H1 (cell line): ENCODE data around the gene CERKL. TPM values are rescaled to one million over a fixed set of nuclear protein-coding genes. Genes with fewer than 3 reads are reported as not detected.

Experiments used
- CTCF ChIA-PET: fragments of 300-600 bp; sonication (Branson Sonifier 250); formaldehyde crosslinking; loops from one replicate; lab custom pipeline; 2021; ENCODE audit not compliant: partially characterized antibody; lab: Charles Lee
- POLR2A ChIA-PET: fragments of 300-600 bp; sonication (Branson Sonifier 250); formaldehyde crosslinking; loops from one replicate; lab custom pipeline; 2021; ENCODE audit warnings: inconsistent platforms; ENCODE audit not compliant: partially characterized antibody; lab: Charles Lee
- DNase-seq, 2 experiments: peaks; one replicate each; pipeline versions ENCODE4 v3.0.0 to v3.0.0-alpha.2; 2010 to 2022; ENCODE audit warnings: low spot score in 2 of 2, low read depth in 1 of 2, mixed read lengths in 1 of 2
- FAIRE-seq: peaks from 2 replicates; lab custom pipeline; 2011; peaks lifted over from hg19 to GRCh38; lab: Jason Lieb, UNC
- H2AFZ ChIP-seq: 2 replicates; pipeline ENCODE4 v1.8.1; 2012; ENCODE audit warnings: low read length, inconsistent platforms
- H2AK5ac ChIP-seq: 2 replicates; pipeline ENCODE4 v1.6.1; 2013; ENCODE audit warnings: low read depth, low read length
- H2BK120ac ChIP-seq: replicated peaks from 2 replicates; pipeline ENCODE3; 2013; ENCODE audit warnings: low read depth, low read length, inconsistent platforms
- H2BK12ac ChIP-seq: 2 replicates; pipeline ENCODE4 v1.6.1; 2013; ENCODE audit warnings: low read depth, low read length
- H2BK15ac ChIP-seq: 2 replicates; pipeline ENCODE4 v1.6.1; 2013; ENCODE audit warnings: low read length
- H2BK20ac ChIP-seq: 2 replicates; pipeline ENCODE4 v1.6.1; 2013; ENCODE audit warnings: low read length
- H2BK5ac ChIP-seq: 2 replicates; pipeline ENCODE4 v1.6.1; 2013; ENCODE audit warnings: low read depth, low read length
- H3K14ac ChIP-seq: 2 replicates; pipeline ENCODE4 v1.6.1; 2013; ENCODE audit warnings: inconsistent platforms; ENCODE audit not compliant: insufficient read length
- H3K18ac ChIP-seq: 2 replicates; pipeline ENCODE4 v1.6.1; 2013; ENCODE audit warnings: low read length; ENCODE audit errors: extremely low read depth
- H3K23ac ChIP-seq: 2 replicates; pipeline ENCODE4 v1.6.1; 2013; ENCODE audit warnings: inconsistent platforms; ENCODE audit not compliant: insufficient read length
- H3K23me2 ChIP-seq: 2 replicates; pipeline ENCODE4 v1.6.1; 2013; ENCODE audit warnings: low read depth, low read length
- H3K27ac ChIP-seq: 2 replicates; pipeline ENCODE4 v1.6.1; 2011; ENCODE audit warnings: low read depth, low read length, inconsistent platforms
- H3K27me3 ChIP-seq, 4 experiments: replicated peaks in 1 of 4; 1 replicate in 1 of 4; 2 replicates in 3 of 4; pipeline versions ENCODE4 v1.6.1 to v1.8.1; 2011 to 2013; ENCODE audit warnings: low read length in 3 of 4, mild to moderate bottlenecking in 3 of 4, inconsistent platforms in 2 of 4, mixed read lengths in 2 of 4, moderate library complexity in 1 of 4; ENCODE audit not compliant: control insufficient read depth in 3 of 4, insufficient read depth in 3 of 4; ENCODE audit errors: extremely low read depth in 1 of 4
- H3K36me3 ChIP-seq, 4 experiments: 2 replicates each; pipeline versions ENCODE4 v1.6.1 to v1.8.1; 2011 to 2013; ENCODE audit warnings: mild to moderate bottlenecking in 4 of 4, low read length in 3 of 4, moderate library complexity in 2 of 4, control low read depth in 1 of 4, inconsistent platforms in 1 of 4; ENCODE audit not compliant: insufficient read depth in 4 of 4, control insufficient read depth in 2 of 4
- H3K4ac ChIP-seq: replicated peaks from 2 replicates; pipeline ENCODE3; 2013; ENCODE audit warnings: low read length, low read depth, mixed read lengths, inconsistent platforms; ENCODE audit not compliant: insufficient read length
- H3K4me1 ChIP-seq, 4 experiments: replicated peaks in 1 of 4; 1 replicate in 1 of 4; 2 replicates in 3 of 4; pipeline versions ENCODE4 v1.6.1 to v1.8.1; 2011 to 2013; ENCODE audit warnings: low read length in 3 of 4, inconsistent platforms in 2 of 4, mixed read lengths in 1 of 4; ENCODE audit not compliant: insufficient read depth in 4 of 4, control insufficient read depth in 3 of 4
- H3K4me2 ChIP-seq, 2 experiments: 2 replicates each; pipeline versions ENCODE4 v1.6.1 to v1.8.1; 2011 to 2013; ENCODE audit warnings: low read depth in 2 of 2, low read length in 2 of 2, control low read depth in 1 of 2, inconsistent platforms in 1 of 2, mild to moderate bottlenecking in 1 of 2; ENCODE audit not compliant: insufficient read depth in 1 of 2
- H3K4me3 ChIP-seq, 4 experiments: fragments of 200-600, 300-600 bp in 1 of 4; sonication (generic), shearing (Covaris generic), sonication (Bioruptor Twin) in 1 of 4; 2 replicates each; pipeline versions ENCODE4 v1.5.1 to v1.8.1; 2011 to 2016; ENCODE audit warnings: low read length in 4 of 4, low read depth in 3 of 4, control low read depth in 2 of 4, inconsistent platforms in 2 of 4, mild to moderate bottlenecking in 2 of 4, mixed read lengths in 1 of 4, moderate library complexity in 1 of 4; ENCODE audit not compliant: insufficient read depth in 2 of 4; ENCODE audit errors: extremely low read depth in 1 of 4
- H3K56ac ChIP-seq: replicated peaks from 2 replicates; pipeline ENCODE3; 2013; ENCODE audit warnings: low read depth, mild to moderate bottlenecking, mixed read lengths, low read length, inconsistent platforms; ENCODE audit not compliant: insufficient read length
- H3K79me1 ChIP-seq: 2 replicates; pipeline ENCODE4 v1.6.1; 2013; ENCODE audit warnings: low read depth, low read length, control low read depth
- H3K79me2 ChIP-seq, 2 experiments: 2 replicates each; pipeline versions ENCODE4 v1.6.1 to v1.8.1; 2012 to 2013; ENCODE audit warnings: low read length in 2 of 2, mild to moderate bottlenecking in 2 of 2, inconsistent platforms in 1 of 2; ENCODE audit not compliant: insufficient read depth in 2 of 2, control insufficient read depth in 1 of 2
- H3K9ac ChIP-seq, 4 experiments: replicated peaks in 1 of 4; 1 replicate in 1 of 4; 2 replicates in 3 of 4; pipeline versions ENCODE4 v1.6.1 to v1.8.1; 2011 to 2013; ENCODE audit warnings: low read depth in 3 of 4, low read length in 3 of 4, control low read depth in 2 of 4, mild to moderate bottlenecking in 2 of 4, moderate library complexity in 2 of 4, inconsistent platforms in 1 of 4; ENCODE audit errors: extremely low read depth in 1 of 4
- H3K9me3 ChIP-seq, 2 experiments: 2 replicates each; pipeline versions ENCODE4 v1.6.1 to v1.8.1; 2012 to 2013; ENCODE audit warnings: mild to moderate bottlenecking in 2 of 2, moderate library complexity in 2 of 2, control low read depth in 1 of 2, inconsistent platforms in 1 of 2, low read depth in 1 of 2, low read length in 1 of 2, mixed read lengths in 1 of 2; ENCODE audit not compliant: insufficient read depth in 2 of 2
- H4K20me1 ChIP-seq, 2 experiments: replicated peaks in 1 of 2; 2 replicates each; pipeline versions ENCODE3 to v1.8.1; 2011 to 2013; ENCODE audit warnings: inconsistent platforms in 2 of 2, low read length in 2 of 2, mild to moderate bottlenecking in 1 of 2; ENCODE audit not compliant: insufficient read depth in 2 of 2, control insufficient read depth in 1 of 2
- H4K5ac ChIP-seq: 2 replicates; pipeline ENCODE4 v1.6.1; 2013; ENCODE audit warnings: low read length, low read depth, mixed read lengths, inconsistent platforms; ENCODE audit not compliant: insufficient read length
- H4K8ac ChIP-seq: 2 replicates; pipeline ENCODE4 v1.8.0; 2013; ENCODE audit warnings: mild to moderate bottlenecking, moderate library complexity, low read length, inconsistent platforms; ENCODE audit not compliant: insufficient read depth; ENCODE audit errors: extremely low read depth
- H4K91ac ChIP-seq: replicated peaks from 2 replicates; pipeline ENCODE3; 2013; ENCODE audit warnings: low read length, mixed read lengths, inconsistent platforms; ENCODE audit not compliant: insufficient read length
- CBX8 ChIP-seq: fragments of 300-800, 300-1000 bp; sonication (generic); IDR thresholded peaks from 2 replicates; pipeline ENCODE4 v1.7.1; 2016; ENCODE audit warnings: low read depth, low read length, borderline replicate concordance
- CTBP2 ChIP-seq: IDR thresholded peaks from 2 replicates; pipeline ENCODE4 v1.7.0; 2011; ENCODE audit warnings: borderline replicate concordance, mild to moderate bottlenecking, moderate library complexity, mixed read lengths, low read length; ENCODE audit not compliant: insufficient read depth, insufficient read length
- FOSL1 ChIP-seq: IDR thresholded peaks from 2 replicates; pipeline ENCODE4 v1.6.1; 2011; ENCODE audit warnings: mild to moderate bottlenecking, low read depth, low read length, moderate library complexity; ENCODE audit not compliant: insufficient read depth
- KDM1A ChIP-seq: fragments of 200-600, 300-600 bp; sonication (generic); IDR thresholded peaks from 2 replicates; pipeline ENCODE4 v1.7.1; 2016; ENCODE audit warnings: mild to moderate bottlenecking, low read length, borderline replicate concordance
- KDM5A ChIP-seq: fragments of 200-600 bp; IDR thresholded peaks from 2 replicates; pipeline ENCODE4 v1.7.1; 2012; ENCODE audit warnings: mild to moderate bottlenecking, low read length, inconsistent platforms, mixed read lengths
- NANOG ChIP-seq: IDR thresholded peaks from 2 replicates; pipeline ENCODE4 v1.6.1; 2011; ENCODE audit warnings: low read length, low read depth, mild to moderate bottlenecking, inconsistent platforms; ENCODE audit not compliant: insufficient read depth, poor library complexity, severe bottlenecking
- POLR2A ChIP-seq, 2 experiments: IDR thresholded peaks; 1 replicate in 1 of 2; 2 replicates in 1 of 2; pipeline ENCODE4 v1.6.1; 2011; ENCODE audit warnings: low read depth in 2 of 2, low read length in 2 of 2, mild to moderate bottlenecking in 2 of 2; ENCODE audit errors: control extremely low read depth in 1 of 2
- SIN3A ChIP-seq, 2 experiments: IDR thresholded peaks in 1 of 2; conservative IDR thresholded peaks in 1 of 2; 2 replicates each; pipeline ENCODE4 v1.6.1; 2011 to 2012; ENCODE audit warnings: low read length in 2 of 2, improper control_type of control experiment in 1 of 2, low read depth in 1 of 2, mild to moderate bottlenecking in 1 of 2
- TBP ChIP-seq: IDR thresholded peaks from 2 replicates; pipeline ENCODE4 v1.6.1; 2011; ENCODE audit warnings: low read depth, low read length, improper control_type of control experiment
- TCF12 ChIP-seq: IDR thresholded peaks from 2 replicates; pipeline ENCODE4 v1.6.1; 2011; ENCODE audit warnings: low read depth, mild to moderate bottlenecking, low read length
- ZNF274 ChIP-seq: IDR thresholded peaks from 2 replicates; pipeline ENCODE4 v1.7.0; 2012; ENCODE audit warnings: low read length, borderline replicate concordance; ENCODE audit errors: extremely low read depth
- WGBS, 2 experiments: shearing (Covaris generic) in 1 of 2; methylation state at CpG; one replicate each; pipeline versions ENCODE4 v1.1.6 to v1.1.7; 2013 to 2015; ENCODE audit warnings: low lambda C conversion rate in 2 of 2, mixed read lengths in 2 of 2, inconsistent platforms in 1 of 2, low coverage in 1 of 2, missing lambda C conversion rate in 1 of 2; ENCODE audit not compliant: insufficient replicate concordance in 2 of 2, insufficient coverage in 1 of 2, insufficient read length in 1 of 2; ENCODE audit errors: extremely low coverage in 1 of 2, missing lambda C conversion rate in 1 of 2; 5-methylcytosine and 5-hydroxymethylcytosine counted together
- polyA plus RNA-seq, 7 experiments: library from polyadenylated mRNA; depleted of rRNA in 3 of 7; stranded (reverse) in 5 of 7; unstranded in 2 of 7; fragments of >200 nt in 5 of 7; fragments of 200-250 nt in 2 of 7; gene quantifications; 1 replicate in 5 of 7; 2 replicates in 1 of 7; 4 replicates in 1 of 7; pipeline versions ENCODE4 v1.2.1 to v1.2.3, GENCODE V29; 2011 to 2013; ENCODE audit warnings: missing spikeins in 2 of 7, mixed read lengths in 2 of 7
- total RNA-seq: library from RNA; stranded (reverse); fragmentation: NEBNext Ultra II Directional; extraction: Animal tissue kit (Norgen Biotek cat#: 25700); gene quantifications from 2 replicates; pipeline ENCODE4 v1.2.1, GENCODE V29; 2021
- TF ChIP-seq, protein P1 (sequence below), 3 experiments: IDR thresholded peaks; 1 replicate in 2 of 3; 2 replicates in 1 of 3; pipeline versions ENCODE4 v1.5.1 to v1.6.1; 2011; ENCODE audit warnings: low read length in 3 of 3, mild to moderate bottlenecking in 3 of 3, inconsistent platforms in 2 of 3, low read depth in 1 of 3, moderate library complexity in 1 of 3; ENCODE audit not compliant: insufficient read depth in 1 of 3; ENCODE audit errors: control extremely low read depth in 1 of 3

The CERKL gene
- total and polyA plus RNA-seq, 2 of the 8 experiments (the other 6 are each of a cell fraction or from before 2014, with no cell fraction given), result 0.05 TPM; not detected in 1

- Histone ChIP-seq H3K23me2 (no peaks in the 10 kb centered on the region), H3K79me2 (no peaks in the 10 kb centered on the region), H3K9ac (no peak overlapping the region), H4K91ac (no peak overlapping the region), H3K27me3 (no peaks in the 10 kb centered on the region), H2BK120ac (no peak overlapping the region), H3K36me3 (no peaks in the 10 kb centered on the region), H3K4me1 (no peaks in the 10 kb centered on the region), H3K4me2 (no peak overlapping the region), H2AK5ac (no peak overlapping the region), H3K23ac (no peak overlapping the region), H3K27ac (no peak overlapping the region), H2BK15ac (no peak overlapping the region), H4K20me1 (no peaks in the 10 kb centered on the region), H2BK20ac (no peak overlapping the region), H3K4me3 (no peak overlapping the region), H4K8ac (no peak overlapping the region), H3K56ac (no peak overlapping the region), H4K5ac (no peak overlapping the region), H3K4ac (no peak overlapping the region), H2AFZ (no peak overlapping the region), H2BK5ac (no peak overlapping the region), H2BK12ac (no peak overlapping the region), H3K14ac (no peak overlapping the region), H3K18ac (no peak overlapping the region), H3K79me1 (no peaks in the 10 kb centered on the region), H3K9me3 (no peaks in the 10 kb centered on the region)
- WGBS, 2 experiments, result 91% methylated on average over 1 of the region's 1 CpG; no CpG with 5 or more reads in 1 of the 2 experiments
- ChIA-PET POLR2A (no interaction called here), CTCF (interaction anchor here (1.4 kb wide), 1 partner anchor 119 kb away, joined by 3 read pairs; no protein-coding TSS in a partner anchor)
- no peak for FAIRE-seq
- DNase-seq, result no peak
- TF ChIP-seq KDM5A, result no peak
- no peak for TF ChIP-seq TCF12
- no peak for TF ChIP-seq KDM1A
- TF ChIP-seq ZNF274, result no peak
- TF ChIP-seq, protein P1, sequence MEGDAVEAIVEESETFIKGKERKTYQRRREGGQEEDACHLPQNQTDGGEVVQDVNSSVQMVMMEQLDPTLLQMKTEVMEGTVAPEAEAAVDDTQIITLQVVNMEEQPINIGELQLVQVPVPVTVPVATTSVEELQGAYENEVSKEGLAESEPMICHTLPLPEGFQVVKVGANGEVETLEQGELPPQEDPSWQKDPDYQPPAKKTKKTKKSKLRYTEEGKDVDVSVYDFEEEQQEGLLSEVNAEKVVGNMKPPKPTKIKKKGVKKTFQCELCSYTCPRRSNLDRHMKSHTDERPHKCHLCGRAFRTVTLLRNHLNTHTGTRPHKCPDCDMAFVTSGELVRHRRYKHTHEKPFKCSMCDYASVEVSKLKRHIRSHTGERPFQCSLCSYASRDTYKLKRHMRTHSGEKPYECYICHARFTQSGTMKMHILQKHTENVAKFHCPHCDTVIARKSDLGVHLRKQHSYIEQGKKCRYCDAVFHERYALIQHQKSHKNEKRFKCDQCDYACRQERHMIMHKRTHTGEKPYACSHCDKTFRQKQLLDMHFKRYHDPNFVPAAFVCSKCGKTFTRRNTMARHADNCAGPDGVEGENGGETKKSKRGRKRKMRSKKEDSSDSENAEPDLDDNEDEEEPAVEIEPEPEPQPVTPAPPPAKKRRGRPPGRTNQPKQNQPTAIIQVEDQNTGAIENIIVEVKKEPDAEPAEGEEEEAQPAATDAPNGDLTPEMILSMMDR (IDR thresholded peaks at IDR 0.05; ENCODE audit: control extremely low read depth in 1 of 3, insufficient read depth in 1 of 3, low read depth in 1 of 3, low read length in 3 of 3), result no peak
- TF ChIP-seq SIN3A (conservative IDR thresholded peaks at IDR 0.05 in 1 of 2, IDR thresholded peaks at IDR 0.05 in 1 of 2; ENCODE audit: low read depth in 1 of 2, low read length in 2 of 2), result no peak
- TF ChIP-seq CTBP2, result no peak
- no peak for TF ChIP-seq NANOG
- TF ChIP-seq FOSL1, result no peak
- TF ChIP-seq POLR2A (IDR thresholded peaks at IDR 0.05; ENCODE audit: control extremely low read depth in 1 of 2, low read depth in 2 of 2, low read length in 2 of 2), result no peak
- no peak for TF ChIP-seq CBX8
- TF ChIP-seq TBP, result no peak
Observed at GRCh38 chr2:181596556-181596955, 60.3 kb downstream of the CERKL start.
